K562 (cell line): ENCODE results near the gene INPP4B. TPM values are rescaled to one million over a fixed set of nuclear protein-coding genes. Genes with fewer than 3 reads are reported as not detected.

ENCODE experiments used
- ATAC-seq: fragments of 200-7000 bp; cut with Tn5 transposase; 3 replicates; pipeline ENCODE4 v1.9.1; 2020; ENCODE audit warnings: moderate library complexity
- BruUV-seq: library from RNA; stranded (reverse); fragments of 400-500 nt; replicated peaks from 2 replicates; lab custom pipeline; 2021; lab: Mats Ljungman, UMichigan
- CTCF ChIA-PET: fragments of 300-600 bp; formaldehyde crosslinking; extraction: SDS; loops from one replicate; lab custom pipeline; 2021; ENCODE audit warnings: low intra/inter-chr PET ratio; lab: Yijun Ruan, JAX
- POLR2A ChIA-PET: fragments of 300-600, 350-650 bp; sonication (Branson Sonifier 250); formaldehyde crosslinking; extraction: SDS; loops from one replicate; lab custom pipeline; 2021; ENCODE audit warnings: antibody characterized with exemption, inconsistent platforms; lab: Yijun Ruan, JAX
- DNase-seq, 4 experiments: peaks; one replicate each; pipeline versions ENCODE4 v3.0.0 to v3.0.0-alpha.2; 2011 to 2018; ENCODE audit warnings: low spot score in 3 of 4, mixed read lengths in 3 of 4; ENCODE audit errors: extremely low read depth in 1 of 4
- FAIRE-seq: peaks from 2 replicates; lab custom pipeline; 2011; peaks lifted over from hg19 to GRCh38; lab: Jason Lieb, UNC
- H2AFZ ChIP-seq: 2 replicates; pipeline ENCODE4 v1.6.0; 2011; ENCODE audit warnings: low read depth, low read length, control low read depth, inconsistent platforms
- H3K27ac ChIP-seq: fragments of 200-600 bp; 3 replicates; pipeline ENCODE4 v1.8.0; 2011; ENCODE audit warnings: low read depth, mild to moderate bottlenecking, control low read depth, inconsistent platforms, low read length, moderate library complexity, mixed read lengths; ENCODE audit errors: extremely low read depth
- H3K27me3 ChIP-seq, 2 experiments: fragments of 300-600 bp in 1 of 2; 2 replicates in 1 of 2; 3 replicates in 1 of 2; pipeline versions ENCODE4 v1.6.0 to v1.8.0; 2011; ENCODE audit warnings: inconsistent platforms in 2 of 2, low read length in 2 of 2, mild to moderate bottlenecking in 1 of 2, mixed read lengths in 1 of 2, moderate library complexity in 1 of 2; ENCODE audit not compliant: control insufficient read depth in 2 of 2, insufficient read depth in 2 of 2
- H3K36me3 ChIP-seq: fragments of 300-600 bp; 3 replicates; pipeline ENCODE4 v1.8.0; 2011; ENCODE audit warnings: mild to moderate bottlenecking, low read length, inconsistent platforms; ENCODE audit not compliant: control insufficient read depth, insufficient read depth
- H3K4me1 ChIP-seq, 2 experiments: fragments of 200-600 bp in 1 of 2; replicated peaks in 1 of 2; 2 replicates in 1 of 2; 3 replicates in 1 of 2; pipeline versions ENCODE4 v1.5.1 to v1.8.0; 2011; ENCODE audit warnings: inconsistent platforms in 2 of 2, low read length in 2 of 2, mild to moderate bottlenecking in 1 of 2, mixed read lengths in 1 of 2, moderate library complexity in 1 of 2; ENCODE audit not compliant: control insufficient read depth in 2 of 2, insufficient read depth in 2 of 2
- H3K4me2 ChIP-seq: 2 replicates; pipeline ENCODE4 v1.6.1; 2011; ENCODE audit warnings: low read length, control low read depth, inconsistent platforms, mixed read lengths; ENCODE audit not compliant: insufficient read depth
- H3K4me3 ChIP-seq: fragments of 200-600 bp; sonication (generic), shearing (Covaris generic); 2 replicates; pipeline ENCODE4 v1.5.1; 2016; ENCODE audit warnings: control low read depth, inconsistent platforms
- H3K79me2 ChIP-seq: fragments of 200-600 bp; 3 replicates; pipeline ENCODE4 v1.8.0; 2011; ENCODE audit warnings: low read length, inconsistent platforms; ENCODE audit not compliant: control insufficient read depth, insufficient read depth
- H3K9ac ChIP-seq, 2 experiments: 2 replicates each; pipeline versions ENCODE4 v1.6.0 to v1.6.1; 2011; ENCODE audit warnings: low read depth in 2 of 2, low read length in 2 of 2, control low read depth in 1 of 2, inconsistent platforms in 1 of 2, mild to moderate bottlenecking in 1 of 2, mixed read lengths in 1 of 2; ENCODE audit not compliant: insufficient read depth in 1 of 2
- H3K9me1 ChIP-seq: one replicate; pipeline ENCODE4 v1.6.0; 2011; ENCODE audit warnings: inconsistent platforms, mild to moderate bottlenecking, low read length, moderate library complexity; ENCODE audit not compliant: control insufficient read depth, insufficient read depth
- H3K9me3 ChIP-seq: replicated peaks from 2 replicates; pipeline ENCODE4 v1.5.1; 2011; ENCODE audit warnings: low read depth, low read length, inconsistent platforms; ENCODE audit not compliant: control insufficient read depth, insufficient read depth
- H4K20me1 ChIP-seq: replicated peaks from 2 replicates; pipeline ENCODE4 v1.6.1; 2011; ENCODE audit warnings: low read length, inconsistent platforms, mixed read lengths; ENCODE audit not compliant: control insufficient read depth, insufficient read depth
- EWSR1 ChIP-seq: fragments of 450-650 bp; IDR thresholded peaks from 2 replicates; pipeline ENCODE4 v1.6.1; 2018; ENCODE audit warnings: borderline replicate concordance, mild to moderate bottlenecking, low read depth, moderate library complexity; ENCODE audit not compliant: partially characterized antibody
- GTF2E2 ChIP-seq: fragments of 200-800 bp; sonication (Bioruptor generic); IDR thresholded peaks from 2 replicates; pipeline ENCODE4 v1.6.1; 2016; ENCODE audit warnings: missing genetic modification characterization, missing compliant biosample characterization
- HDAC1 ChIP-seq, 2 experiments: fragments of 450-650 bp; IDR thresholded peaks; 2 replicates each; pipeline ENCODE4 v1.6.1; 2016 to 2017; ENCODE audit warnings: inconsistent platforms in 1 of 2, mild to moderate bottlenecking in 1 of 2, moderate library complexity in 1 of 2
- KDM2B ChIP-seq: fragments of 250-450 bp; sonication (Bioruptor Pico); IDR thresholded peaks from 2 replicates; pipeline ENCODE4 v1.8.0; 2021; ENCODE audit warnings: mild to moderate bottlenecking, moderate library complexity
- MLX ChIP-seq, 2 experiments: fragments of 450-650 bp in 1 of 2; sonication (generic) in 1 of 2; formaldehyde crosslinking; conservative IDR thresholded peaks; 2 replicates each; pipeline versions ENCODE4 v1.4.0 to v1.8.1; 2020 to 2022; ENCODE audit warnings: mild to moderate bottlenecking in 1 of 2, missing genetic modification reagents in 1 of 2
- PHB ChIP-seq: fragments of 250-450 bp; sonication (Bioruptor Pico); IDR thresholded peaks from 2 replicates; pipeline ENCODE4 v1.5.0; 2021
- RBFOX2 ChIP-seq: fragments of 200-400 bp; formaldehyde crosslinking; IDR thresholded peaks from 2 replicates; pipeline ENCODE4 v1.6.1; 2017; ENCODE audit warnings: low read depth, mild to moderate bottlenecking, low read length, moderate library complexity
- RBM34 ChIP-seq: fragments of 200-400 bp; formaldehyde crosslinking; IDR thresholded peaks from 2 replicates; pipeline ENCODE4 v1.6.1; 2018; ENCODE audit warnings: low read length, borderline replicate concordance; ENCODE audit not compliant: insufficient read depth
- SIN3A ChIP-seq, 2 experiments: fragments of 150-350 bp in 1 of 2; IDR thresholded peaks; 2 replicates each; pipeline ENCODE4 v1.6.1; 2011 to 2016; ENCODE audit warnings: borderline replicate concordance in 2 of 2, low read depth in 2 of 2, low read length in 2 of 2, mild to moderate bottlenecking in 2 of 2, moderate library complexity in 2 of 2; ENCODE audit not compliant: control insufficient read depth in 1 of 2
- TARDBP ChIP-seq: fragments of 450-650 bp; IDR thresholded peaks from 2 replicates; pipeline ENCODE4 v1.6.1; 2016
- WGBS: fragments of 100-300 bp; shearing (Covaris generic); methylation state at CpG from one replicate; pipeline ENCODE4 v1.1.6; 2016; ENCODE audit warnings: low coverage, mixed read lengths; ENCODE audit not compliant: insufficient coverage; ENCODE audit errors: missing lambda C conversion rate; 5-methylcytosine and 5-hydroxymethylcytosine counted together
- in situ Hi-C: fragments of 300-500 bp; cut with MboI; formaldehyde crosslinking; loops from 4 replicates; pipeline ENCODE4 v1.15.0; 2018; ENCODE audit warnings: inconsistent platforms, mixed read lengths
- intact Hi-C: fragments of 100-400 bp; cut with micrococcal nuclease; formaldehyde crosslinking; loops from 2 replicates; pipeline ENCODE4 v1.14.2; 2022
- polyA plus RNA-seq, 8 experiments: library from polyadenylated mRNA; depleted of rRNA in 4 of 8; stranded (reverse) in 5 of 8; unstranded in 3 of 8; fragments of >200 nt; fragmentation: Nextera tagmentation in 2 of 8; fragmentation: Illumina TruSeq in 1 of 8; extraction: Ambion mirVana in 2 of 8; extraction: Trizol in 1 of 8; gene quantifications; 2 replicates each; pipeline versions ENCODE4 v1.2.1 to v1.2.3, GENCODE V29; 2011 to 2014; ENCODE audit warnings: inconsistent platforms in 1 of 8, missing spikeins in 1 of 8
- total RNA-seq, 7 experiments: library from RNA; depleted of rRNA in 6 of 7; stranded (reverse); fragments of >200 nt in 6 of 7; fragmentation: Illumina TruSeq in 2 of 7; extraction: Trizol in 2 of 7; gene quantifications; 2 replicates each; pipeline versions ENCODE4 v1.2.1 to v1.2.3, GENCODE V29; 2011 to 2021; ENCODE audit warnings: low replicate concordance in 1 of 7
- TF ChIP-seq, protein P1 (sequence below): fragments of 450-650 bp; IDR thresholded peaks from 2 replicates; pipeline ENCODE4 v1.7.1; 2018; ENCODE audit warnings: mild to moderate bottlenecking, low read depth; ENCODE audit not compliant: partially characterized antibody

INPP4B gene
- total and polyA plus RNA-seq, 9 of the 15 experiments (the other 6 are each of a cell fraction or from before 2014, with no cell fraction given): 0.04 to 0.11 TPM; not detected in 7

GRCh38 chr4:142150483-142150882 lies 695.6 kb downstream of the INPP4B start:
- Histone ChIP-seq H3K36me3 (no peaks in the 10 kb centered on the region), H3K4me3 (no peak overlapping the region), H4K20me1 (no peaks in the 10 kb centered on the region), H3K4me1 (no peaks in the 10 kb centered on the region), H3K9me3 (no peaks in the 10 kb centered on the region), H3K27ac (no peak overlapping the region), H3K4me2 (no peak overlapping the region), H3K9me1 (no peaks in the 10 kb centered on the region), H2AFZ (no peak overlapping the region), H3K27me3 (no peaks in the 10 kb centered on the region), H3K9ac (no peak overlapping the region), H3K79me2 (no peaks in the 10 kb centered on the region)
- ATAC-seq: no peak
- no peak for FAIRE-seq
- no peak for TF ChIP-seq PHB (CRISPR knock-in tag)
- ChIA-PET POLR2A (no interaction called here), CTCF (no interaction called here)
- BruUV-seq: no TSS peak
- intact Hi-C loops: no loop called here
- in situ Hi-C loops: no loop called here
- 0% methylated on average over 3 of the region's 3 CpGs for WGBS
- DNase-seq: no peak

- Histone ChIP-seq H3K9me3 (no peaks in the 10 kb centered on the region), H3K9me1 (no peaks in the 10 kb centered on the region), H4K20me1 (no peaks in the 10 kb centered on the region), H2AFZ (no peak overlapping the region), H3K27me3 (no peaks in the 10 kb centered on the region), H3K9ac (no peak overlapping the region), H3K36me3 (no peaks in the 10 kb centered on the region), H3K4me3 (no peak overlapping the region), H3K4me2 (no peak overlapping the region), H3K27ac (no peak overlapping the region), H3K4me1 (no peaks in the 10 kb centered on the region), H3K79me2 (no peaks in the 10 kb centered on the region)
- no TSS peak for BruUV-seq
- CTCF ChIA-PET: no interaction called here
- WGBS: 0% methylated on average over 1 of the region's 1 CpG
- no peak for ATAC-seq
- DNase-seq: no peak
- no peak for FAIRE-seq
- in situ Hi-C loops: no loop called here
- intact Hi-C loops: no loop called here
- POLR2A ChIA-PET: no interaction called here
- TF ChIP-seq, protein P1, sequence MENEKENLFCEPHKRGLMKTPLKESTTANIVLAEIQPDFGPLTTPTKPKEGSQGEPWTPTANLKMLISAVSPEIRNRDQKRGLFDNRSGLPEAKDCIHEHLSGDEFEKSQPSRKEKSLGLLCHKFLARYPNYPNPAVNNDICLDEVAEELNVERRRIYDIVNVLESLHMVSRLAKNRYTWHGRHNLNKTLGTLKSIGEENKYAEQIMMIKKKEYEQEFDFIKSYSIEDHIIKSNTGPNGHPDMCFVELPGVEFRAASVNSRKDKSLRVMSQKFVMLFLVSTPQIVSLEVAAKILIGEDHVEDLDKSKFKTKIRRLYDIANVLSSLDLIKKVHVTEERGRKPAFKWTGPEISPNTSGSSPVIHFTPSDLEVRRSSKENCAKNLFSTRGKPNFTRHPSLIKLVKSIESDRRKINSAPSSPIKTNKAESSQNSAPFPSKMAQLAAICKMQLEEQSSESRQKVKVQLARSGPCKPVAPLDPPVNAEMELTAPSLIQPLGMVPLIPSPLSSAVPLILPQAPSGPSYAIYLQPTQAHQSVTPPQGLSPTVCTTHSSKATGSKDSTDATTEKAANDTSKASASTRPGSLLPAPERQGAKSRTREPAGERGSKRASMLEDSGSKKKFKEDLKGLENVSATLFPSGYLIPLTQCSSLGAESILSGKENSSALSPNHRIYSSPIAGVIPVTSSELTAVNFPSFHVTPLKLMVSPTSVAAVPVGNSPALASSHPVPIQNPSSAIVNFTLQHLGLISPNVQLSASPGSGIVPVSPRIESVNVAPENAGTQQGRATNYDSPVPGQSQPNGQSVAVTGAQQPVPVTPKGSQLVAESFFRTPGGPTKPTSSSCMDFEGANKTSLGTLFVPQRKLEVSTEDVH: no peak
- TF ChIP-seq TARDBP (no peak), RBFOX2 (no peak), MLX (CRISPR knock-in tag; conservative IDR thresholded peaks at IDR 0.05) (no peak), HDAC1 (IDR thresholded peaks at IDR 0.05) (no peak), KDM2B (CRISPR knock-in tag) (no peak), RBM34 (no peak), GTF2E2 (tag) (no peak), EWSR1 (no peak), SIN3A (IDR thresholded peaks at IDR 0.05; ENCODE audit: borderline replicate concordance in 2 of 2, control insufficient read depth in 1 of 2, low read depth in 2 of 2, low read length in 2 of 2) (no peak)
These were observed 701.3 kb downstream of the INPP4B start for GRCh38 chr4:142144813-142145212.
